Left renal cortex interstitium (tissue), 4 donors: Measurements from ENCODE around the gene PPP6R2. TPM values are rescaled to one million over a fixed set of nuclear protein-coding genes. Genes with fewer than 3 reads are reported as not detected.

ENCODE experiments used
- DNase-seq, 4 donors: peaks; one replicate each; pipeline ENCODE4 v3.0.0-alpha.2; 2013; ENCODE audit warnings: low read depth in 4 of 4, low spot score in 2 of 4, missing footprints in 1 of 4
- polyA plus RNA-seq, 4 donors: library from polyadenylated mRNA; unstranded; fragments of 120-200 nt; gene quantifications; one replicate each; pipeline ENCODE4 v1.2.1, GENCODE V29; 2013; ENCODE audit not compliant: insufficient read length in 4 of 4

PPP6R2 gene
- polyA plus RNA-seq, 4 donors = 33.0 to 61.1 (median 46.3) TPM

GRCh38 chr22:50481440-50482106 lies 138.4 kb downstream of the PPP6R2 start, which contains the start of gene ADM2:
TSS of gene ADM2 (plus strand) at chr22:50481543. CDS start at chr22:50481848, 305 bp downstream.
- no peak for DNase-seq

GRCh38 chr22:50482107-50483074 lies 139.3 kb downstream of the PPP6R2 start:
- DNase-seq = no peak

GRCh38 chr22:50483106-50483505 lies 140.0 kb downstream of the PPP6R2 start:
- no peak for DNase-seq

- no peak for DNase-seq
Measured at GRCh38 chr22:50483556-50483955, 140.4 kb downstream of the PPP6R2 start.

GRCh38 chr22:50483977-50484853 lies 141.1 kb downstream of the PPP6R2 start:
- DNase-seq = no peak

- no peak for DNase-seq
Measured at GRCh38 chr22:50485221-50486131, 142.3 kb downstream of the PPP6R2 start.

- no peak for DNase-seq
Measured at GRCh38 chr22:50486561-50487289, 143.6 kb downstream of the PPP6R2 start, which contains the start of gene MIOX. TSS of gene MIOX (plus strand) at chr22:50486859. CDS start at chr22:50486898, 39 bp downstream.

- no peak for DNase-seq
Measured at GRCh38 chr22:50487290-50488005, 144.3 kb downstream of the PPP6R2 start.

GRCh38 chr22:50488006-50488677 lies 145.0 kb downstream of the PPP6R2 start:
- no peak for DNase-seq

GRCh38 chr22:50488886-50489285 lies 145.8 kb downstream of the PPP6R2 start:
- no peak for DNase-seq

GRCh38 chr22:50489363-50490243 lies 146.5 kb downstream of the PPP6R2 start:
- no peak for DNase-seq

- DNase-seq = no peak
Measured at GRCh38 chr22:50490531-50491308, 147.6 kb downstream of the PPP6R2 start.
